Mucosa of stomach (tissue), 1 donor: ENCODE results near the gene CDC37.
A peak's percentile ranks its signal among the peaks of the same experiment; 100 is the strongest.

ENCODE experiments used
- H3K27me3 ChIP-seq: one replicate; pipeline ENCODE4 v1.7.0; 2013; ENCODE audit warnings: mild to moderate bottlenecking, low read length; ENCODE audit not compliant: control insufficient read depth, insufficient read depth
- H3K36me3 ChIP-seq: one replicate; pipeline ENCODE4 v1.7.0; 2013; ENCODE audit warnings: low read length; ENCODE audit not compliant: control insufficient read depth, insufficient read depth
- H3K4me1 ChIP-seq: one replicate; pipeline ENCODE4 v1.7.0; 2013; ENCODE audit warnings: mild to moderate bottlenecking, low read length; ENCODE audit not compliant: control insufficient read depth, insufficient read depth
- H3K4me3 ChIP-seq: one replicate; pipeline ENCODE4 v1.7.0; 2013; ENCODE audit warnings: low read length
- H3K9ac ChIP-seq: one replicate; pipeline ENCODE4 v1.7.0; 2013; ENCODE audit warnings: mild to moderate bottlenecking, low read length, moderate library complexity
- H3K9me3 ChIP-seq: one replicate; pipeline ENCODE4 v1.7.0; 2013; ENCODE audit warnings: mild to moderate bottlenecking, low read length, moderate library complexity; ENCODE audit not compliant: control insufficient read depth
- donor health status: Pancreatic carcinoma.

CDC37 gene

GRCh38 chr19:10403137-10404021 lies at the start of gene CDC37:
TSS of gene CDC37 (minus strand) at chr19:10403542. CDS start at chr19:10403479, 63 bp downstream.
- Histone ChIP-seq H3K36me3 (no peaks in the 10 kb centered on the region), H3K9ac (peak within 1 kb of the TSS; percentile 89), H3K9me3 (no peaks in the 10 kb centered on the region), H3K27me3 (peaks cover 24% of the 10 kb centered on the region), H3K4me1 (peaks cover 31% of the 10 kb centered on the region), H3K4me3 (peak within 1 kb of the TSS; percentile 94)

DNA sequence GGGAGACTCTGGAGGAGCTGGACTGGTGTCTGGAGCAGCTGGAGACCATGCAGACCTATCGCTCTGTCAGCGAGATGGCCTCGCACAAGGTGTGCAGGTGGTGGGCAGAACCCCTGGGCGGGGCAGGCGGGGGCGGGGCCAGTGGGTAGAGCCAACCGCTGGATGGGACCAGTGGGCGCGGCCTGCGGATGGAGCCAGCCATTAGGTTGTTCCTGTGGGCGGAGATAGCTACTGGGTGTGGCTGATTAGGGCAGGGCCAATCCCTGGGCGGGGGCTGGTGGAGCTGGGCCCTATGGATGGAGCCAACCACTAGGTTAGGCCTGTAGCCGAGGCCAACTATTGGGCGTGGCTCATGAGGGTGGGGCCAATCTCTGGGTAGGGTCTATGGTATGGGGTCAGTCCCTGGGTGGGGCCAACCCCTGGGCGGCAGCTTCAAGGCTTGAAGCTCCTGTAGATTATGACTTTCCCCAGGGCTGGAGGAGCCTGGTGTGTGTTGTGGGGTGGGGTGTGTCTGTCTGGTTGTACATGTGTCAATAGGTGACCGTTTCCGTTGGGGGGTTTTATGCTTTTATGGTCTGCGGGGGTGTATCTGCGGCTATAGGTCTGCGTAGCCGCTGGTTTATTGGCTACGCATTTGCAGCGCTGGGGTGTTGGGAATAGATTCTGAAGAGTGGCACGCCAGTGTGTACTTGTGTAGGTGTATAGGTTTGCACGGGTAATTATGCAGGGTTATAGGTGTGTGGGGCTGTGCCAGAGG lies 47.7 kb upstream of the CDC37 start:
- Histone ChIP-seq H3K9me3 (no peaks in the 10 kb centered on the region), H3K27me3 (no peaks in the 10 kb centered on the region), H3K36me3 (peaks cover 5% of the 10 kb centered on the region), H3K4me3 (no peak overlapping the region), H3K9ac (no peak overlapping the region), H3K4me1 (no peaks in the 10 kb centered on the region)

DNA sequence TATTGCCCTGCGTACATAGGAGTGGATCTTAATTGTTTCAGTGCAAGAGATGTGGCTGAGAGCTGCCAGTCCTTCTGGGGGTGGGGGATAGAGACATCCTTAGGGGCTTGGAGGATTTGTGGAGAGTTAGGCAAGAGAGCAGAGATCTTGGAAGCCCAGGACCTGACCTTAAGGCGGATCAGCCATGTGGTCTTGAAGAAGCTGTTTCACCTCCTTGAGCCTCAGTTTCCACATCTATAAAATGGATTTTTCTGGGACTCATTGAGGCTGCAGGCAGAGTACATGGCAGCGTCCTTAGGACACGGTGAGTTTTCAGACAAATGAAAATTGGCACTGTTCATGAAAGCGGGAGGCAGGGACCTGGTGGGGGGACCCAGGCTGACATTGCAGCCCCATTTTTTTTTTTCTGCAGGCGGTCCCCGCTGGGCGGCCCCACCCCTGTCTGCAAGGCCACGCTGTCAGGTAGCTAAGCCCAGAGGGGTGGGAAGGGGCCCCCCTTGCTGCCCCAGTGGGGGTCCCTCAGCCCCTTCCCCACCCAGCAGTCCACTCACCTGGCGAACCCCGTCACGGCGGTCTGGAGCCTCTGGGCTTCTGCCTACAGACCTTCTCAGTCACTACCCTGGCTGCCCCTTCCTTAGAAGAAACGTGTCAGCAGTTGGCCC lies 47.0 kb upstream of the CDC37 start:
- no peaks in the 10 kb centered on the region for H3K9me3 ChIP-seq
- H3K36me3 ChIP-seq: peaks cover 5% of the 10 kb centered on the region

DNA sequence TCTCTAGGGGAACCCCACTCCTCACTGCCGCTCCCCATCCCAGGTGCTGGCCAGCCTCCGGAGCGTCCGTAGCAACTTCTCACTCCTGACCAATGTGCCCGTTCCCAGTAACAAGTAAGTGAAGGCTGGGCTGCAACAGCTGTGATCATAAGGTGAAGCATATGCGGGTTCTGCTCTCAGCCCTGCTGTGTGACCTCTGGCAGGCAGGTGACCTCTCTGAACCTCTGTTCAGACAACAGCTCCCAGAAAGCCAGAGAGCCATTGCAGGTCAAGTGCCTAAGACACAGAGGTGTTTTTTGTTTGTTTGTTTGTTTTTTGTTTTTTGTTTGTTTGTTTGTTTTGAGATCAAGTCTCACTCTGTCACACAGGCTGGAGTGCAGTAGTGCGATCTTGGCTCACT lies 45.7 kb upstream of the CDC37 start:
- Histone ChIP-seq H3K9ac (no peak overlapping the region), H3K36me3 (peaks cover 5% of the 10 kb centered on the region), H3K4me1 (no peaks in the 10 kb centered on the region), H3K9me3 (no peaks in the 10 kb centered on the region), H3K27me3 (no peaks in the 10 kb centered on the region), H3K4me3 (no peak overlapping the region)

More for the DNA sequence above, 47.0 kb upstream of the CDC37 start:
- Histone ChIP-seq H3K4me1 (no peaks in the 10 kb centered on the region), H3K9ac (no peak overlapping the region), H3K27me3 (no peaks in the 10 kb centered on the region), H3K4me3 (no peak overlapping the region)

DNA sequence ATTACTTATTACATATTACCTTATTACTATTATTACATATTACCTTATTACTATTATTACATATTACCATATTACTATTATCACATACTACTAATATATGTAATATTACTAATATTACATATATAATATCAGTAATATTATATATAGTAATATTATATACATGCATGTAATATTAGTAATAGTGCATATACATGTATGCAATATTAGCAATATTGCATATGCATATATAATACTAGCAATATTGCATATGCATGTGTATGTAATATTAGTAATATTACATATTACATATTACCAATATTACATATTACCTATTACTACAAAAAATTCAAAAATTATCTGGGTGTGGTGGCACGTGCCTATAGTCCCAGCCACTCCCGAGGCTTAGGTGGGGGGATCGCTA lies 39.4 kb upstream of the CDC37 start:
- Histone ChIP-seq H3K36me3 (no peaks in the 10 kb centered on the region), H3K9me3 (no peaks in the 10 kb centered on the region), H3K4me1 (no peaks in the 10 kb centered on the region), H3K4me3 (no peak overlapping the region), H3K27me3 (no peaks in the 10 kb centered on the region), H3K9ac (no peak overlapping the region)

- no peaks in the 10 kb centered on the region for H3K36me3 ChIP-seq
- H3K27me3 ChIP-seq: no peaks in the 10 kb centered on the region
- H3K9ac ChIP-seq: no peak overlapping the region
- no peak overlapping the region for H3K4me3 ChIP-seq
- no peaks in the 10 kb centered on the region for H3K4me1 ChIP-seq
- no peaks in the 10 kb centered on the region for H3K9me3 ChIP-seq
These were observed 36.2 kb upstream of the CDC37 start for GRCh38 chr19:10439588-10439987.

GRCh38 chr19:10433131-10433536 lies 29.8 kb upstream of the CDC37 start:
- Histone ChIP-seq H3K27me3 (peaks cover 6% of the 10 kb centered on the region), H3K4me1 (peaks cover 16% of the 10 kb centered on the region), H3K36me3 (no peaks in the 10 kb centered on the region), H3K9me3 (no peaks in the 10 kb centered on the region), H3K9ac (no peak overlapping the region), H3K4me3 (no peak overlapping the region)

- Histone ChIP-seq H3K9ac (peak overlapping the region; percentile 44), H3K9me3 (no peaks in the 10 kb centered on the region), H3K4me1 (peaks cover 16% of the 10 kb centered on the region), H3K27me3 (peaks cover 6% of the 10 kb centered on the region), H3K4me3 (no peak overlapping the region), H3K36me3 (no peaks in the 10 kb centered on the region)
These were observed 29.4 kb upstream of the CDC37 start for GRCh38 chr19:10432736-10433130.

DNA sequence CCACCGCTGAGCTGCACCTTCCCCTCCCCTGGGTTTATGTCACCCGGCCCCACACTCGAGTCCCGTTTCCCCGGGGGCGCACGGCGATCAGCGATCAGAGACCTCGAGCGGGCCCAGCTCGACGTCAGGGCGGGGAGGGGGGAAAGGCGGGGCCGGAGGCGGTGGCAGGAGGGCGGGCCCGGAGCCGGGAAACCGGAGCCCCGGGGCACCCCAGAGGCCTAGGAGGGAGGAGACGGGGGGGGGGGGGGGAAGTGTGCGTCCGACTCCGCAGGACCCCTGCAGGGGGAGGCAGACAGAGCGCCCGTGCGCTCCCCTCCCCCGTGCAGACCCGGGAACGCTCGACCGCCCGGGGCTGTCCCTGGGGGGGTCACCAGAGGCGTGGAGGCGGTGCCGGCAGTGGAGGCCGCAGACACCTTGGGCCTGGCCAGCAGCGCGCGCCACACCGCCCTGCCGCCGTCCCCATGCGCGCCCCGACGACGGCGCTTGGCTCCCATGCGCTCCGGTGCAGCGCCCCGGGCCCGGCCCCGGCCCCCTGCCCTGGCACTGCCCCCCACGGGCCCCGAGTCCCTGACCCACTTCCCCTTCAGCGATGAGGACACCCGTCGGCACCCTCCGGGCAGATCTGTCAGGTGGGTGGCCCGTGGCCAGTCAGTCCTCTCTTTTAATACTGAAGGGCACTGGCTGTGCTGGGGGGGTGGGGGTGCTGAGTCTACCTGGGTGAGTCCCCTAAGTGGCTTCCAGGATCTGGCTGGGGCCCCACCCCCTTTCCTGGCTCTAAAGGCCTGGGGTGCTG lies 28.8 kb upstream of the CDC37 start:
- H3K4me3 ChIP-seq: peak overlapping the region; percentile 77
- no peaks in the 10 kb centered on the region for H3K36me3 ChIP-seq
- peak overlapping the region; percentile 62 for H3K9ac ChIP-seq
- H3K27me3 ChIP-seq: peaks cover 6% of the 10 kb centered on the region
- no peaks in the 10 kb centered on the region for H3K9me3 ChIP-seq
- peaks cover 16% of the 10 kb centered on the region for H3K4me1 ChIP-seq

DNA sequence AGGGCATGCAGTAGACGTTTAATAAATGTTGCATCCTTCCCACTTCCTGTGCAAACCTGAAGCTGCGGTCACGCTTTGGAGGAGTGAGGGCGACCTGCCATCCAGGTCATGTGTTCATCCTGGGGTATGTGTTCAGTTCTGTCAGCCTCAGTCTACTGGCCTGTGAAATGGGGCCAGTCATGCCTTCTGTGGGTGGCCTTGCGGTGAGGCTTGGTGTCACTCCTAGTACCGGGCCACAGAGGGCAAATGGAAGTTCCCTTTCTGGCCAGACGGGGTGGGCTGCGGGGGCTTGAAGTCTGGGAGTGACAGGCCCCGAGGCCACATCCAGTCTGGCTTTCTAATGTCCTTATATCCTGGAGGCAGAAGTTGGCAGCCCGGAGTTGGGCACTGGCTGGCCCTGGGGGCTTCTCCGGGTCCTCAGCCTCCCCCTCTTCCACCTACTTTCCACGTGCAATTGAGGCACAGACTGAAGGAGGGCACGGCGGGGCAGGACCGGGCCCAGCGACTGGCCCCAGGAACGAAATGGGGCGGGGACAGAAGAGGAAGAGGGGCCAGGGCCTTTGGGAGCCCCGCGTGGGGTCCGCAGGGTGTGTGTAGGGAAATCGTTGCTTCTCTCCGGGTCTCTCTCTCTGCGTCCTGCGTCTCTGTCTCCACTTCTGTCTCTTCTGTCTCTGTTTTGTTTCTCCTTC lies 28.1 kb upstream of the CDC37 start:
- peak overlapping the region; percentile 62 for H3K9ac ChIP-seq
- H3K4me3 ChIP-seq: peak overlapping the region; percentile 77
- peaks cover 6% of the 10 kb centered on the region for H3K27me3 ChIP-seq

More for the DNA sequence above, 28.1 kb upstream of the CDC37 start:
- no peaks in the 10 kb centered on the region for H3K9me3 ChIP-seq
- H3K4me1 ChIP-seq: peaks cover 16% of the 10 kb centered on the region
- no peaks in the 10 kb centered on the region for H3K36me3 ChIP-seq
